A172 (cell line): ENCODE results near the gene BACH2. TPM values are rescaled to one million over a fixed set of nuclear protein-coding genes. Genes with fewer than 3 reads are reported as not detected.

Experiments
- DNase-seq: peaks from one replicate; pipeline ENCODE4 v3.0.0-alpha.2; 2015; ENCODE audit warnings: low spot score
- total RNA-seq: library from RNA; depleted of rRNA; stranded (reverse); fragments of >200 nt; shearing (Covaris generic); gene quantifications from 2 replicates; pipeline ENCODE4 v1.2.3, GENCODE V29; 2014

BACH2 gene
- total RNA-seq, 1 experiment from 2014 or later, result 0.03 TPM

GRCh38 chr6:90098001-90098531 lies 198.6 kb downstream of the BACH2 start:
- peak; percentile 80 for DNase-seq

DNA sequence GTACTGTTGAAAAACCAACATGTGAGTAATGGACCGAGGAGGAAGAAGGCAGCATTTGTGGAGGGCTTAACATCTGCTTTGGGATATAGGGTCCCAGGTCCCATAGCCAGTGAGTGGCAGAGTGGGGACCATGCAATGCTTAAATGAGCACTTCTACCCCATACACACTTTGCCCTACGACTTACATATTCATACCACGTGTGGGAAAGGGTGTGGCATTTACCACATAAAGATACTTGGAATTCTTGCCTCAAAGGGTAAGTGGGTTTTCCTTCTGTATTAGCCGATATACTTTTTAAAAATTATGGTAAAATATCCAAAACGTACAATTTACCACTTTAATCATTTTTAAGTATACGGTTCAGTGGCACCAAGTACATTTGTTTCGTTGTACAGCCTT lies 199.3 kb downstream of the BACH2 start:
- DNase-seq, result peak; percentile 15

DNA sequence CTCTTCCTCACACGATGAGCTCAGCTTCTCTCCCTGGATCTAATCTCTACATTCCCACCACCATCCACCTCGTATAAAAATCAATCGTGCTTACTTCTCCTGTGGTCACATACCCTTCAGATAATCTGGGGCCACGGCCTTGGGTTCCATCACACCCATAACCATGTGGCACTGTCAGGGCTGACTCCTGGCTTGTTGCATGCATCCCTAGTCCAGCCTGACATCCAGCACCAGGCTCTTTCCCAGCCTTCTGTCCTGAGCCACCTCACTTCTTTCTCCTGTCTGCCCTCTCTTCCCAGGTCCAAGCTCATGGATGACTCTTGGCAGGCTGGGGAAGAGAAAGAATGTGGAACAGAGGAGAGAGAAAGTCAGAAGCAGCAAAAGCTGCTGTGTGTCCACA lies 199.8 kb downstream of the BACH2 start:
- no peak for DNase-seq

GRCh38 chr6:90095788-90096187 lies 200.9 kb downstream of the BACH2 start:
- no peak for DNase-seq

- no peak for DNase-seq
These were observed 201.5 kb downstream of the BACH2 start for GRCh38 chr6:90095145-90095544.

GRCh38 chr6:90093558-90094073 lies 203.0 kb downstream of the BACH2 start:
- DNase-seq, result no peak

GRCh38 chr6:90090866-90091265 lies 205.8 kb downstream of the BACH2 start:
- DNase-seq, result no peak

DNA sequence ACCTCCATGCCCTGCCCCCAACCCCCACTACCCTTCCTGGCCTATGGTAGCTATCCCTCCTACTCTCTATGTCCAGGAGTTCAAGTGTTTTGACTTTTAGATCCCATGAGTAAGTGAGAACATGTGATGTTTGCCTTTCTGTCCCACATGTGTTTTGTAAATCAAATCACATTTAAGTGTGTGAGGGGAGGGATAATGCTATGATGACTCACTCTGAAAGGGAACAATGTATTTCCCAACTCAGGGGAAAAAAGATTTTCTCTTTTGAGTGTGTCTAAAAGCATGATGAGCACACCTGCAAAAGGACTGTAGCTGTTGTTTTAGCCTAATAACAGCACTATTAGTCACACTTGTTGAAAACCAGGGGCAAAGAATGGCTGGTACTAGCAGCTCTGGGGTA lies 208.6 kb downstream of the BACH2 start:
- DNase-seq, result peak; percentile 37

- no peak for DNase-seq
These were observed 209.4 kb downstream of the BACH2 start for GRCh38 chr6:90087106-90087833.

GRCh38 chr6:90086517-90086916 lies 210.1 kb downstream of the BACH2 start:
- DNase-seq, result peak; percentile 64

DNA sequence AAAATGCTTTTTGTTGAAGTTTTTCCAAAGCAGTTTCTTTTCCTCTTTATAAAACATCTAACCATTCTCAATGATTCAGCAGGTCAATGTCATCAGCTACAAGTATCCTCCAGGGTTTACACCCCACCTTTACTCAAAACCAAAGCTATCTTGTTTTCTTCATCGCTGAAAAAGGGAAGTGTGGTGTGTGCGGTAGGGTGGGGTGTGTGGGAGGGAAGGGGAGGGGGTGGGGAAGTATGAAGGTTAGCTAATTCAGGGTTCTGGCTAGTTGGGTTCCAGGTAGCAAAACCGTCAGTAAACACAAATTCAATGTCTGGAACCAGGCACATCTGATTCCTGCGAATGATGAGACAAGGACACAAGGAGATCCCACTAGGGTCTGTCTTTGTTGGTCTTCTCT lies 212.8 kb downstream of the BACH2 start:
- no peak for DNase-seq

DNA sequence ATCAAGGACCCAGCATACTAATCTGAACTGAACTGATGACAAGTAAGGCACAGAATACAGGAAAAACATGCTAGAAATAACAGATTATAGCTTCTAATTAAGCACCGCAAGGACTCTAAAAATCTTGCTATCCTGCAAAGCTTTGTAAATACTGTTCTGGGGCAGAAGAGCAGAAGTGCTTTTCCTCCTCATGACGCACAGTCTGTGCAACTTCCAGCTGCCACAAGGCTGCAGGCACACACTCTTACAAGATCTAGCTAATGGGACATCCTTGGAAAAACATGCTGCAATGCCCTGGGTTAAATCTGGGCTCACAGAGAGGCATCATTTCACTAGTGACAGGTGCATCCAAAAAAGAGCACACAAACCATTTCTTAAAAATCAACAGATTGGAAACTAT lies 213.8 kb downstream of the BACH2 start:
- no peak for DNase-seq

DNA sequence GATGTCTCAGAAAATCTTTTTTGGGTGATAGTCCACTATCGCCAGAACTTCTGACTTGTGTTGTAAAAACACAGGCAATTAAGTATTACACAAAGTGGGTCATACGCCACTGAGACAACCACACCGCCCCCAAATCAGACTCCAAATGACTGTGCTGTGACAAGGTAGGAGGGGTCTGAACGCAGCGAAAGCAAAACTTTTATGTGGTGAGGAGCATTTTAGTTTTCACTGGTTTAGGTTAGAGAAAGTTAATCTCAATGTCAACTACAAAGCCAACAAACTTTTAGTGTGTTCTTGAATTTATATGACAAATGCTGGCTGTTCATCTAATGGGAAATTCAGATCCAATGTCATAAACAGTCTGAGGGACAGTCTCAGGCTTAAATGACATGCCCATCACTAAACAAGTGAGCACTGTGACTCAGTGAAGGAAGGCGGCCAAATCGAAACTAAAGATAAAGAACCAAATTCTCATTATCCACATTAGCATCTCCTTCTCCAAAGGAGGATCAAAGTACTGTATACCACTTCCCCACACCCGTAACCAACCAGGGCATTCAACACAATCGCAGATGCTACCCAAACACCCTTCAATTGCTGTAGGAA lies 215.7 kb downstream of the BACH2 start:
- DNase-seq, result no peak

DNA sequence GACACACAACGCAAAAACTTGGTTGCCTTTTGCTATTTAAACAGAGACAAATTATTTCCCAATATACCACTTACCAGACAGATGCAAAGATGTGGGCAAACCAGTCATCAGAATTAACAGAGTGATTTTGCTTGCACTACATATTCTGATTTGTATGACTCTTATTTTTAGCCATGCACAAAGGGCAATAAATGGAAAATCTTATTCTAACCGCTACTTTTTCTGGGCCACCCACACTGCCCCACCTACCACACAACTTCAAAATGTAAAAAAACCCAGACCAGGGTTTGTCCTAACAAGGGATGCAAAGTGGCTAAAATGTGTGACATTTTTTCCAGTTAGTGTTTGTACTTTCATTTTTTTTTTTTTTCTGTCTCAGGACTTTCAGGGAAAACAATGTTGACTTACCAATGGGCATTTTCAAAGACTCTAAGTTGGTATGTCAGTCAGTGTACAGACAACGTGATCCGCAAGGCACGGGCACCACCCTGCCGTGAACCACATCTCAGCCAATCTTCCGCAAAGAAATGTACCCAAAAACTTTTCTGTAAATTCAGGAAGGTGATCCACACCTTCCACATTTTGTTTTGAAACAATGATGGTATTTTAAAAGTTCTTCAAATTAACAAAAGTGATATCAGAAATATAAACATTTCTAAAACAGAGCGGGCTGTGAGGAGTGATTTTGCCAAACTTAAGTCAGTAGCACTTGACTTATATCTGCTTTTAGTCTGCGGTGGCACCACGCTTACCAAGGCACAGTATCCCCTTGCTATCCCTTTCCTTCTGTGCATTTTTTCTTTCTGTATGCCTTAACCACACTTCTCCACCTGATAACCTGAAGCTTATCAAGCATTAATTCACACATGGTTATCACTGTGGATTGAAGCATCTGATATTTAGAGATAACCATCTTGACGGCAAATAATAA lies 216.8 kb downstream of the BACH2 start:
- DNase-seq, result no peak

DNA sequence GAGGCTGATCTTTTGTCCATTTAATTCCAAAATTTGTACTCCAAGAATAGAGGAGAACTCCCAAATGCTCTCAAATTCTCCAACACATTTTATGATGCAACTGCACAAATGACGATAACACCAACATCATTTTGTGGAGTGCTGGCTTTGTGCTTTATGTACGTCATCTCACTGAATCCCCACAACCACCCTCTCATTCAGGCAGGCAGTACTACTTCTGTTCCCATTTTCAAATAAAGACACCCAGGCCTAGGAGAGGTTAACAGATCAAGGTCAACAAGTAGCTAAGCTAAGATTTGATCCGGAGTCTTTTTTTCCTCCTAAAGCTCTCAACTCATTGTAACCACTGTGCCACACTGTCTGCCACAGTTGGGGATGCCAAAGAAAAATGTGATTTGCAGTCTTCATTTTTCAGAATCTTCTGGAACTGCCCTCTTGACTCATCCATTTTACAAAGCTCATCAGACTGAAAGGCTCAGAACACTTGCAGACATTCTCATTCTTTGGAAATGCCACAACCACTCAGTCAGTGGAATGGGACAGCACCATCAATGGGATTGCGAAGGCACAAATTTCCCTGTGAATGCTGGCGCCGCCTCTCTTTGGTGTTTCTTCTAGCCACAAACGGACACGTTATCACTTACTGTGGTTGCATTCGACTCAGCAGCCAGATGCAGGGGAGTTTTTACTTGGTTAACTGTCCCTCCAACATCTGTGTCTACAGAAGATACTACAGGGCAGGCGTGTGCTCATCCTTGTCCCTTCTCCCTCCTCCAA lies 217.9 kb downstream of the BACH2 start:
- no peak for DNase-seq

DNA sequence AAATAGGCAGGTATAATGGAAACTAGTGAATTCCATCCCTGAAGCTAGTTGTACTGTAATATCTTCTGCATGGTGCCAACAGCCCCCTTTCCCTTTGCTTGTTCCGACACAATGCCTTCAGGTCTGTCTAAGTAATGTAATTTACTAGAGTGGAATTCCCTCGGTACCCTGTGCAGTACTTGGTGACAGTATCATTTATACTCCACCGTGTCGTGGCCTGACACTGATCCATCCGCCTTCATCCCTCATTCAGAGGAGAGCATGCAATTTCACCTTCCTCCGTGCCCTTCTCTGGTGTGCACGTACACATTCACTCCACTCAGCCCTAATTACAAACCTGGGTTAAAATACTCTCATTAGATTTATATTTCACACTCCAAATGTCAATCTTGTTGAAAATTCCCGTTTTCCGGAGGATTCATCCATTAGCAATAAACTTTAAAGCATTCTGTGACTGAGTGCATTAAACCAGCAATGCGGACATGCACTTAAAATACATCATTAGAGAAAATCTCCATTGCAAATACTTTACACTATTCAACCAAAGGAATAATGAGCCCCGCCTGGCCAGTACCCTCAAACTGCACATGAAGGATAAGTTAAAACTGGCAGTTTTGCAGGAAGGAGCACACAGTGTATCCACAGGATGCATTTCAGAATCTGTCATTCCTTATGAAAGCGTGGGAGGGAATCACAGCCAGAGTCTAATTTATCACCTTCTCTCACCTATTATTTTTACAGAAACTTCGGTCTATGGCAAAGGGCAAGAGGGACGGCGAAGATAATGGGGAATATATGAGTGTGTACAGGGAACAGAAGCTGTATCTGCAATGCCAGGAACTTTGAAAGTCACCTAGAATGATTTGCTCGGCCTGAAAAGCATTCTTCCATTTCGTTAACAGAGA lies 219.9 kb downstream of the BACH2 start:
- DNase-seq, result no peak

DNA sequence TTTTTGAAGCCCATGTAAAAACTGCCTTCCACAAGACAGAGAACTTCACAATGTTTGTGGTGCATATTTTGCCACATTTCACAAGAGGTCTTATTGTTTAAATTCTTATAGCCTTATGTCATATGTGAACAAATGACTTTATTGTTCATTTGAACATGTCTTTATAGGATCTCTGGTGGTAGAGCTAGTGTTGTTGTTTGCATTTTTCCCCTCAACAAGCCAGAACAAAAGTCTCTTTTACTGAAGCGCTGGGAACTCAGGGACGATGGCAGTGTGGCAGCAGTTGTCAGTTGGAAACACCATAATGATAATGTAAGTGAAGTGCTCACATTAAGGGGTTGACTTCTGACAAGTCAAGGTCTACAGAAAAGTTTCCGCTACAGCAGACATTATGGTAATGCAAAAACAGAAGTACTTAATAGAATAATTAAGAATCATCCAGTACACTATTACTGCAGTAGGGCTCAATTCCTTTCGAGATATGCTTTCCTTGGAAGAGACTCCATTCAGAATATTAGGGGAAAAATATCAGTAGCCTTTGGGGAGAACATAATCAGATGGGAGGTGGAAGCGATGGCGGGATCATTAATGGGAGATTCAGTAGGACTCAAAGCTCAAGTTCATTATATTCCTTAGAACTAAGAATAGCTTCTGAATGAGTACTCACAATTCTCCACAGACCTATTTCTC lies 222.3 kb downstream of the BACH2 start:
- DNase-seq, result no peak

DNA sequence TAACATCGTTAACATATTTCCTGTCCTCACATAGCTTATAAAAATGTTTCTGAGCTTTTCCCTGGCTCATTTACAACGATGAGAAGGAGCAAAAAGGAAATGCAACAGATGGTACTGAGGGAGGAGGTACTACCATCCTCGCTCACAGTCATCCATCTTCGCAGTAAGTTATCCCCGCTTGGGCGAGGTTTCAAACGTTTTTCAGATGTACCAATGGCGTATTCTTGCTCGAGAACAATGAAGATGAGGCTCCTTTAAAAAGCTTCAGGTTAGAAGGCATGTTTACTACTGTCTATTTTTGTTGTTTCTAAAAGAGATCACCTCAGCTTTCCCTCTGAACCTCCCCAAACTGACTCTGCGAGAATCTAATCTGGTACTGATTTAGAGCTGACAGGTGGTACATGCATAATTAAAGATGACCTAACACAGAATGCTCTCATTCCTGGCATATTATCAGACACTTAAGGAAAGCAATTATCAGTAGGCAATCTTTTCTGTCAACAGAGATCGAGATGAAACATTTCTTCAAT lies 223.6 kb downstream of the BACH2 start:
- DNase-seq, result no peak

- no peak for DNase-seq
These were observed 224.1 kb downstream of the BACH2 start for GRCh38 chr6:90072501-90072900.
